Mesodermal cell (in vitro differentiated cells): ENCODE measurements around the gene NDUFA12.
A peak's percentile ranks its signal among the peaks of the same experiment; 100 is the strongest.

ENCODE experiments used
- H3K27ac ChIP-seq: 2 replicates; pipeline ENCODE4 v1.7.0; 2013; ENCODE audit warnings: mild to moderate bottlenecking, low read depth, low read length, moderate library complexity; ENCODE audit not compliant: severe bottlenecking
- H3K36me3 ChIP-seq: 2 replicates; pipeline ENCODE4 v1.7.1; 2013; ENCODE audit warnings: mild to moderate bottlenecking, low read length, moderate library complexity; ENCODE audit not compliant: control insufficient read depth, insufficient read depth
- H3K4me1 ChIP-seq: one replicate; pipeline ENCODE4 v1.7.1; 2013; ENCODE audit warnings: mild to moderate bottlenecking, low read length; ENCODE audit not compliant: insufficient read depth, control insufficient read depth, poor library complexity, severe bottlenecking
- H3K4me3 ChIP-seq: 2 replicates; pipeline ENCODE4 v1.7.0; 2013; ENCODE audit warnings: low read length, control low read depth, mild to moderate bottlenecking; ENCODE audit not compliant: insufficient read depth, poor library complexity, severe bottlenecking; ENCODE audit errors: extremely low read depth
- H3K9me3 ChIP-seq: 2 replicates; pipeline ENCODE4 v1.7.1; 2013; ENCODE audit warnings: mild to moderate bottlenecking, low read length, moderate library complexity; ENCODE audit not compliant: control insufficient read depth
- WGBS, 2 experiments: methylation state at CpG; one replicate each; pipeline ENCODE4 v1.1.5; 2013; ENCODE audit warnings: missing lambda C conversion rate in 2 of 2; ENCODE audit not compliant: insufficient coverage in 2 of 2; 5-methylcytosine and 5-hydroxymethylcytosine counted together

NDUFA12 gene

DNA sequence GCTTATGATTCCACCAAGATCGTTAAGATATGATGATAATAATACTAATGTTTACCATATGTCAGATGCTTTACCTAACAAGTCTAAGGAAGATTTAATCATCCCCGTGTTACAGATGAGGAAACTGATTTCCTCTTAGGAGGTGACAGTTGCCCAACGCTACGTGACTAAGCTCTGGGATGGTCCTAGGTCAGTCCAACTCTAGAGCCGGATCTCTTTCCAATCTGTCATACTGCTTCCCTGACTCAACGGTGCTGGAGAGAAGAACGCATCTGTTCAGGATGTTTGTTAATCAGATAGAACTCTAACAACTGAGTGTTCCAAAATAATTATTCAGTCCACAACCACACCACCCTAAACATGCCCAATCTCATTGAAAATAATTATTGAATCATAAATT lies 39.8 kb downstream of the NDUFA12 start:
- Histone ChIP-seq H3K27ac (no peak overlapping the region), H3K36me3 (no peaks in the 10 kb centered on the region), H3K9me3 (no peaks in the 10 kb centered on the region), H3K4me3 (no peak overlapping the region), H3K4me1 (no peaks in the 10 kb centered on the region)
- WGBS, 2 experiments, result 82 to 94% methylated on average over 4 of the region's 7 CpGs

DNA sequence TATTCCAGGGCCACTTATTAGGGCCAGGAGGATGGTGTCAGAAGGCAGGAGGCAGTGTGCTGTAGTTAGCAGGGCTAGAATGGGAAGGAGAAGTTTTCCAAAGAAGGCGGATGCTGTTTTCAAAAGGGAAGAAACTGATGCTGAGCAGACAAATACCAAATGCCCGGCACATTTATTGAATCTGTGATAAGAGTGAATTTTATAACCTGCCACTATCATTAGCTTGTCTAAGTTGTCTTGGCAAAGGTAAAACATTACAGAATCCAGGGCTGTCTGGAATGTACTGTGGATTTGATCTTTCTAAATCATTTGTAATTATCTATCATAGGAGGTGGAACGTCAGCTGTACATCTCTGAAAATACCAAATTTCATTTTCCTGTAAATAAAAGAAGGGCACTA lies 40.8 kb downstream of the NDUFA12 start:
- H3K4me3 ChIP-seq, result no peak overlapping the region
- H3K9me3 ChIP-seq, result no peaks in the 10 kb centered on the region
- no peaks in the 10 kb centered on the region for H3K4me1 ChIP-seq
- WGBS, 2 experiments, result 97 to 100% methylated on average over 2 of the region's 3 CpGs
- no peaks in the 10 kb centered on the region for H3K36me3 ChIP-seq
- no peak overlapping the region for H3K27ac ChIP-seq

DNA sequence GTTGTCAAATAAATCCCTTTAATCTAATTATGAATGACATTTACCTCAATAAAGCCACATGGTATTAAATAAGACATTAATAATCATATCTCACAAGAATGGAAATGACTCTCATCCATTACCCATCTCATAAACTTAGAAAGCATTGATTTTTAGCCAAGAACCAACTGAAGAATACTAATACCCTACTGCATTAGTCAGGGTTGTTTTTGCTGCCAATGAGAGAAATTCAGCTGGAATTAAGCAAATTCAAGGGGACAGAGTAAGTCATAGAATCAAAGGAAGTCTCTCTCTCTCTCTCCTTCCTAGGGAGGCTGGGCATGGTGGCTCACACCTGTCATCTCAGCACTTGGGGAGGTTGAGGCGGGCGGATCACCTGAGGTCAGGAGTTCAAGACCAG lies 41.6 kb downstream of the NDUFA12 start:
- Histone ChIP-seq H3K27ac (no peak overlapping the region), H3K36me3 (no peaks in the 10 kb centered on the region), H3K4me3 (no peak overlapping the region), H3K4me1 (no peaks in the 10 kb centered on the region), H3K9me3 (no peaks in the 10 kb centered on the region)
- WGBS, 2 experiments, result no CpG with 5 or more reads among the region's 2 CpGs

DNA sequence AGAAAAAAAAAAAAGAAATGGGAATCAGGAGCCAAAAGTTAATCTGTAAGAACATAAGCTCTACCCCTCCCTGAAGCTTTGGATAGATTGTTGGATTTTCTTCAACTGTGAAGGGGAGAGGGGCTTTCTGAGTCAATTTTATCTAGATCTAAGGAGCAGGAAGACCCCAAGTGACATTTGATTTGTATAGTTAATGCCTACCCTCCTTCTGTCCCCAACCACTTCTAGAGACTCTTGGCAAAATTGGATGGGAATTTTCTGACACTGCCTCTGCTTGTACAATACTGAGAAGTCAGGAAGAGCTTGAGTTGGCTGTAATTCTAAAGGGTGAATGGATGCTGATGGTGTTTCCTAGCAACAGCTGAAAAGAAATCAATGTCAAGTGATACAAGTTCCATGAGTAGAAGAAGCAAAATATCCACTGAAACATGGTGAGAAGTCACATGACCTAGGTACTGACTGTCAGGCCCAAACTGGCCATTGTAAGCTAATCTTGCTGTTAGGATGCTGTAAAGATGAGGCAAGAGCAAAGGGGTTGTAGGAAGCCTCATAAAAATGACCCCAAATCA lies 42.2 kb downstream of the NDUFA12 start:
- Histone ChIP-seq H3K27ac (no peak overlapping the region), H3K9me3 (no peaks in the 10 kb centered on the region), H3K4me3 (no peak overlapping the region), H3K4me1 (no peaks in the 10 kb centered on the region), H3K36me3 (no peaks in the 10 kb centered on the region)

DNA sequence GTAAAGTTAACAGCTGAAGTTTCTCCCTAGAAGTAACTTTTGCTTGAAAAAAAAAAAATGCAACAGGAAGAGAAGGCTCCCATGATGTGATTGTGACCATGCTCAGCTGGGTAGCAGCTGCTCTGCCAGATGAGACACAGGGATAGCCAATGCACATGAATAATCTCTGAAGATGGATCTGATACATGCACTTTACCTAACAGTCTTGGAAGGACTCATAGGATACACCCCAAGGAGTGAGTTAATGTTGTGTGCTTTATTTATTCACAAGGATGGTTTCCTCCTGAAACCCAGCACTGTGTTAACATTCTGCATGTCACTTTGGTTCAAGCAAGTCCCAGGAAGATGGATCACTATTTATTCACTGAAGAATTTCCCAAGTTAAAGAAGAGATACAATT lies 46.5 kb downstream of the NDUFA12 start:
- H3K4me3 ChIP-seq, result no peak overlapping the region
- H3K36me3 ChIP-seq, result no peaks in the 10 kb centered on the region
- H3K27ac ChIP-seq, result no peak overlapping the region
- no peaks in the 10 kb centered on the region for H3K4me1 ChIP-seq
- no peaks in the 10 kb centered on the region for H3K9me3 ChIP-seq

DNA sequence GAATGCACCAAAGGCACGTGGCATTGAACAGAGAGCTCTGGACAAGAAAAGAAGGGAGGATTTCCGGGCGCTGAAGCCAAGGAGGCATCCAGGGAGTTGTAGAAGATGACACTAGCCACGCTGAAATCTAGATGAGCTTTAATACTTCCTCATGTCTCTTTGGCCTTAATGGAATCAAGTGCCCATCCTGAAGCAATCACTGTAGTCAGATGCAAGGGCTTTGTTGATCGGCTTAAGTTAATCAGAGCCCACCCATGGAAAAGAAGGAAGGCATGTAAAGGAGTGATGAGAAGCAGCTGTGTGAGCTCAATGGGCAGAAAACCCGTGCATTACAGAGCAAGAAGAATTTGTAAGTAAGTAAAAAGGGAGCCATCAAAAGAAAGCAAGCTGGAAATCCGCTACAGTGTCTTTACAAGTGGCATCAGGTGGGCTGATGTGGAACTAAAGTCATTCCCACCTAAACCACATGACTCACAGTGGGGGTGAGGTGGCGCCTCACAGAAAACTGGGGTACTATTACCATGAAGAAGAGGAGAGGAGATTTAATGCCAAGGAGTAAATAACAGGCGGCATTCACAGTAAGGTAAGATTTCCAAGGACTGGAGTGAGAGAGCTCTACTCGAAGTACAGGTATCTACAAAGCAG lies 48.4 kb downstream of the NDUFA12 start:
- Histone ChIP-seq H3K4me1 (peaks cover 6% of the 10 kb centered on the region), H3K36me3 (no peaks in the 10 kb centered on the region), H3K27ac (no peak overlapping the region), H3K9me3 (no peaks in the 10 kb centered on the region), H3K4me3 (no peak overlapping the region)
- 92% methylated on average over 7 to 8 of the region's 10 CpGs for WGBS, 2 experiments

DNA sequence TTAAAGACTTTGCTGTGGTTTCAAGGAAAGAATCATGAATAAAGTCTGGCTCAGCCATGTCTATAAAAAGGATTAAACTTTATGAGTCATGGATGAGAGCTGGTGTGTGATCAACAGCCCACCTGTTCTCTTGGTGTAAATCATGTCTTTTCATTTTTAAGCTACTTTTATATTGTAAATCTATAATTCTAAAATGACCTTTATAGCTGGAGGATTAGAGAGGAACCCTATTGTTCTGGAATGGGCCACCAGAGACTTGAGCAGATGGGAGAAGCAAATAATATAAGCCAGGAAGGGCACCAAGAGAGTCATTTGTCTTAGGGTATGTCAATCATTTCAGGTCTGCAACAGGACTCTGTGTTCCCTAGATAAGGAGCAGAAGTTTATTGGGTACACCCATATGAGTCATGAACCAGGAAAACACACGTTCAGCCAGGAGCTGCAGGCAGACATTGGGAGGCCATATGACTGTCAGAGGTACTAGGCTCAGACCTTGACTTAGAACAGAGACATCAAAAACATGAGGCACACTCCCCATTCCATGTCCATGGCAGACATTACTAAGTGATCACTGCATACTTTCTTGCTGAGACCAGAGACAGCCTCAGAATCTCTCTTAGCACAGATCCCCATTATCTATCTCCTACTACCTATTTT lies 49.3 kb downstream of the NDUFA12 start:
- Histone ChIP-seq H3K36me3 (no peaks in the 10 kb centered on the region), H3K4me3 (no peak overlapping the region), H3K4me1 (peaks cover 6% of the 10 kb centered on the region), H3K9me3 (no peaks in the 10 kb centered on the region), H3K27ac (no peak overlapping the region)
- 0% methylated on average over 1 of the region's 1 CpG for WGBS, 2 experiments

DNA sequence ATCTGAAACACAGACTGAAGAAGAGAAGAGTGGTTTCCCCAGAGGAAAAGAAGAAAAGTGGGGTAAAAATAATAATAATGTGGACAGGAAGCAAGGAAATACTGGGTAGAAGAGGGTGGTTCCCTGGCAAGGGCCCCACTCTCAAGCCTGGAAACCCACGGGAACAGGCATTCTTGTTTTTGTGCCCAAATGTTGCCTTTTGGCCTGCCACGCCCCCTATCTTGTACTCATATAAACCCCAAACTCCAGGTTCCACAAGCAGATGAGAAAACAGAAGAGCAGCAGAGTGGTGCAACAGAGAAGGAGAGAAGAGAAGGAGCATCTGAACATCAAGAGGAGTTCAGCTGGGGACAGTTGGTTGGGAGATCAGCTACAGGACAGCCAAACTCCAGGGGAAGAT lies 51.2 kb downstream of the NDUFA12 start:
- Histone ChIP-seq H3K4me3 (no peak overlapping the region), H3K4me1 (peaks cover 6% of the 10 kb centered on the region), H3K36me3 (no peaks in the 10 kb centered on the region), H3K9me3 (no peaks in the 10 kb centered on the region), H3K27ac (no peak overlapping the region)
- 80% methylated on average over 1 of the region's 2 CpGs; no CpG with 5 or more reads in 1 of the 2 experiments for WGBS, 2 experiments

DNA sequence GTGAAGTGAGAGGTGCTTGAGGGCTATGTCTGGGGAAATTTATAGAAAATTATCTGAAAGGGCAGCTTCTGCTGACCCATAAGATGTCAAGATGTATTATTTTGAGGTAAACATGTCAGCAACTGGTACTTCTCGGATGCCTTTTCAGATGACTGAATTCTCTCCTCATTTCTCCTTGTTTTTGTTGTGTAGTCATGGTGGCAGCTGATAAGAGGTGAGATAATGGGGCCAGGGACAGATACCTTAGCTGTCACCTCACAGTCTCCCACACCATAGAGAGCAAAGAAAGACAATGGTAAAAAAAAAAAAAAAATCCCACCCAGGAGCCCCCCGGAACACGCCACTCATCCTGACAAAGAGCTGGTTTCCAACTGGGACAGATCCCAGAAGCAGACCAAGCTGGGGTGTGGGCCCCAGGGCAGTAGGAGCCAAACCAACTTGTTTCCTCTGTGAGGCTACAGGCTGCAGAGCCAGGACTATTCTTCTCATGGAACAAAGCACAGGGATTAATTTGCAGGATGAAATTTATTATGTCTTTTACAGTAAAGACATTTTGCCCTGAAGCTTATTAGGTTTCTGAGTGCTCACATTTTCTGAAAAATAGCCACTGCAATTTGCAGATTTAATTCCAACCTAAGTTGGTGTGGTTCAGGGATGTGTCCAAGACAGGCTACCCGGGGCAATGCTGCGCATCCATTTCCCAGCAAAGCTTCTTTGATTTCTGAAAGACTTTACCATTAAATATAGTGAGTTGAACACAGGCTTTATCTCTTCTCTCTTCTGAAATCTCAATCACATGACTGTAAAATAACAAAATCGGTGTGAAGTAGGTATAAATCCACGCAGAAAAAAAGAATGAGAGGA lies 52.2 kb downstream of the NDUFA12 start:
- WGBS, 2 experiments, result 83 to 92% methylated on average over 2 of the region's 7 CpGs
- H3K36me3 ChIP-seq, result no peaks in the 10 kb centered on the region
- H3K4me1 ChIP-seq, result peaks cover 6% of the 10 kb centered on the region
- no peaks in the 10 kb centered on the region for H3K9me3 ChIP-seq
- no peak overlapping the region for H3K4me3 ChIP-seq
- H3K27ac ChIP-seq, result peak overlapping the region; percentile 16

DNA sequence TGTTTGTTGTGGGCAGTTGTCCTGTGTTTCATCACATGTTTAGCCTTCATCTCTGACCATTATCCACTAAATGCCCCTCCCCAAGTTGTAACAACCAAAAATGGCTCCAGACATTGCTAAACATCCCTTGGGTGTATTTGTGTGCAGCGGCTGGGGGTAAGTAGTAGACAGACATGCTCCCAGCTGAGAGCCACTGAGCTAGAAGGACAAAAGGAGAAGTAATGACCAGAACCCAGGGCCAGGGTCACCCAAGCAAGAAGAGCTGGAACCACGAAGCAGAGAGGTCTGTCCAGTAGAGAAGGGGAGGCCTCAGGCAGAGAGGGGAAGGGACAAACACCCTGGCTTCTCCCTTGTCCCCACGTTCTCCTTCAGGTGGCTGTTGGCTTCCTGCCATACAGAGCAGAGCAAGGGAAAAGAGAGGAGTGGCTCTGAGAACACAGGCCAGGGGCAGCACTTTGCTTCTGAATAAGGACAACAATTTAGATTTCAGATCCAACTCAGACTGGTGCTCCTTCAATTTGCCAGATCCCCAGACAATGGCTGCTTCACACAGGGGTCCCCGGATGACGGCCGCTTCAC lies 55.2 kb downstream of the NDUFA12 start:
- H3K4me1 ChIP-seq, result peaks cover 6% of the 10 kb centered on the region
- 88 to 97% methylated on average over 3 to 4 of the region's 6 CpGs for WGBS, 2 experiments

More for the DNA sequence above, 55.2 kb downstream of the NDUFA12 start:
- no peak overlapping the region for H3K4me3 ChIP-seq
- no peak overlapping the region for H3K27ac ChIP-seq
- H3K9me3 ChIP-seq, result no peaks in the 10 kb centered on the region
- H3K36me3 ChIP-seq, result no peaks in the 10 kb centered on the region
